HG02884 (cell line): Measurements from ENCODE around the gene TBC1D22A.

ENCODE experiments used
- ATAC-seq: cut with Tn5 transposase; IDR thresholded peaks from one replicate; pipeline ENCODE4 v1.9.1; 2021; ENCODE audit warnings: mild to moderate bottlenecking, moderate library complexity; ENCODE audit not compliant: unreplicated experiment

TBC1D22A gene

DNA sequence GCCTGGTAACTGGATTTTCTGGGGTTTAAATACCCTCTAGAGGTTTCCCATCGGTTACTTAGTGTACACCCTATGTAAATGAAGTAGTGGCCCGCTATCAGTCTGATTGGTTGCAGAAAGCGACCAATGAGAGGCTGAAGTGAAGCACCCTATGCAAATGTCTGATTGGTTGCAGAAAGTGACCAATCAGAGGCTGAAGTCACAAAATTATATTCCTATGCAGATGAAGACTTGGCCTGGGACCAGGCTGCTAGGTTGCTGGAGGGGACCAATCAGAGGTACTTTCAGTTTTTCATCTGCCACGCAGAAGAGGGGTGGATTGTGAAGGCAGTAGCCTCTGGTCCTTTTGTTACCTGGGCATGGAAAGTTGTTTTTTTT is 134.8 kb downstream of the TBC1D22A start:
- ATAC-seq, result no peak

DNA sequence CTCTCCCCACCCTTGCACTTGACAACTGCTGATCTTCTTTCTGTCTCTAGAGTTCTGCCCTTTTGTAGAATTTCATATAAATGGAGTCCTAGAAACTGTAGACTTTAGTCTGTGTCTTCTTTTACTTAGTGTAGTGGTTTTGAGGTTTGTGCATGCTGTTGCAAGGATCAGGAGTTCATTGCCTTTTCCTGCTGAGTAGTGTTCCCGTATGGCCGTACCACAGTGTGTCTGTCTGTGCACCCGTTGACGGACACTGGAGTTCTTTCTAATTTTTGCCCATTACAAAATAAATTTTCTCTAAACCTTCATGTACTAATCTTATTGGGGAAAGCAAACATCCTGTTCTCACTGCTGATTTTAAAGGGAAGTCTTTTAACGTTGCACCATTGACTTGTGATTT is 138.1 kb downstream of the TBC1D22A start:
- no peak for ATAC-seq

DNA sequence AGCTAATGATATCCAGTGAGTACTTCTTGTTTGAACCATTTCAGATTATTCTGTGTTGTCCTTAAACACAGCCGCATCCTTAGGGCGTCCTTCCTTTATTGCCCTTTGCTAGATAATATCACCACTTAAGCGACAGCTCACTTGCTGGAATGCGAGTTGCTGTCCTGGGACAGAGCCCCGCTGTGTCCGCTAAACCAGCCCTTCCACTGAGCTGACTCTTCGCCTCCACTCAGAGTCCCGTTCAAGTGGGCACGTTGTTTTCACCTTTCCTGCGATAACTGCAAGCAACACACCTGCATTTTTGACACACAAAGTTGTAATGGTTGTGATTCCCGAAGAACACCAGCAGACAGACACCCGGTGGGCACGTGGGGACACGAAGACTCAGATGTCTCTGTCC is 140.0 kb downstream of the TBC1D22A start:
- ATAC-seq, result no peak

DNA sequence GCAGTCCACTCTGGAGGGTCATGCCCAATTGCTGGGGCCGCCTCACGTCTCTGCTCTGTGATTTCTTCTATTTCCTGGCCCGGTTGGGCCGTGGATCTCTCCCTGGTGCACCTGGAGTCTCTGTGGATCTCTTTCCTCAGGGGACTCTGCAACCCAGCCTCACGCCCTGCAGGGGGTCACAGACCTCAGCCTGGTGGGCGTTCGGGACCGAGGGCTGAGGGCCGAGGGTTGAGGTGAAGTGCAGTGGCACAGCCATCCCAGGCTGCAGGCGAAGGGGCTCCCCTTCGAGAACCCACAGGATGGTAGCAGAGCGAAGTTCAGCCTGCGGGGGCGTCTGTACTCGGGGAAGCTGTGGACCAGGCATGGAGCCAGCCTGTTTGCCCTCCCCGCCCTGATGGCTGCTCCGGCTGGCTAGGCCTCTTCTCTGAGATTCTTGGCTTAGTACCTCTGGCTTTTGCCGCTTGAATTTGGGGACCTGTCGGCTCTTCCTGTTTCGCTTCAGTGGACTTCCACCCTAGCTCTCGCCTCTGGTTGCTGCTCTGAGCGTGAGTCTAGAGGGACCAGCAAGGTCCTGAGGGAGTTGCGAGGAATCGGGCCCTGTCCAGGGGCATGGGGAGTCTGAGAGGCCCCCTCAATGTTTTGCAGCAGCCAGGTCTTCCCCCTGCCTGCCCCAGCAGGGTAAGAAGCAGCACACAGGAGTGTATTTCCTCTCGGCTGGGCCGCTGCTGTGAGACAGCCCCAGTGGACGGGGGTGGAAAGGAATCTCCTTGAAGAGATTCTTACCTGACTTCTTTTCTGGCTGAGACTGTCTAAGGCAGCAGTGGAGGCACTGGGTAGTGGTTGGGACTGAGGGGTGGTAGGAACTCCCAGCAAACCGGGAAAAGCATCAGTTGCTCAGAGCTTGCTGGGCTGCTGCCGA is 140.8 kb downstream of the TBC1D22A start:
- no peak for ATAC-seq

DNA sequence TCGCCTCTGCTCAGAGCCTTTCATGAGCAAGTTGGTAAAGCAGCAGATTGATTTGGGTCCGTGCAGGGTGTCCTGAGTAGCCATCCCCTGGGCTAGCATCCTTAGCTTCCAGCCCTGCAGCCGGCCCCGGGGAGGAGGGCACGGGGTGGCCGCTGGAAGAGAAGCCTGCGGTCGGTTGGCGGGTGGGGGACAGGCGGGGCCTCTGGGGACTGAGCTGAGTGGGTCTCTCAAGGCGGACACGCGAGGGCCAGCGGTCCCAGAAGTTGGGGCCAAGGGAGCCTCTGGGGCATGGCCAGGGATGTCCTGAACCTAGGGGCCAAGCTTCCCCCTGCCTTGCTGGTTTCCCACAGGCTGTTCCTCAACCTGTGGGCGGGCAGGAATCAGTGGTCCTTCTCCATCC is 143.0 kb downstream of the TBC1D22A start:
- ATAC-seq, result no peak

DNA sequence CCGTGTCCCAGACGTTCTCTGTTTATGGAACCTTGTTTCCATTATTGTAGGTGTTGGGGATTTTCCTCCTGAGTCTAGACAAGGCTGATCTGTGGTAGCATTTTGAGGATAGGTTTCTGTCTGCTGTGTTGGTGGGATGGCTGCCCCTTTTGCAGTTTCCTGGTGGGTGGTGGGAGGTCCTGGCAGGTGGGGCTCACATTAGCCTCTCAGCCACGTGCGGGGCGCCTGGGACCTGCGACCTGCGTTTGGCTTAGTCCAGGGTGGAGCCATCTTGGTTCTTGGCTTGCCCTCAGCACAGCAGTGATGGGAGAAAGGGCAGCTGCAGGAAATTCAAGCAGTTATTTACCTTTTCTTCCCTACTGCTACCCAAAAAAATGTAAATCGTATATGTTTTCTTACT is 143.4 kb downstream of the TBC1D22A start:
- no peak for ATAC-seq

DNA sequence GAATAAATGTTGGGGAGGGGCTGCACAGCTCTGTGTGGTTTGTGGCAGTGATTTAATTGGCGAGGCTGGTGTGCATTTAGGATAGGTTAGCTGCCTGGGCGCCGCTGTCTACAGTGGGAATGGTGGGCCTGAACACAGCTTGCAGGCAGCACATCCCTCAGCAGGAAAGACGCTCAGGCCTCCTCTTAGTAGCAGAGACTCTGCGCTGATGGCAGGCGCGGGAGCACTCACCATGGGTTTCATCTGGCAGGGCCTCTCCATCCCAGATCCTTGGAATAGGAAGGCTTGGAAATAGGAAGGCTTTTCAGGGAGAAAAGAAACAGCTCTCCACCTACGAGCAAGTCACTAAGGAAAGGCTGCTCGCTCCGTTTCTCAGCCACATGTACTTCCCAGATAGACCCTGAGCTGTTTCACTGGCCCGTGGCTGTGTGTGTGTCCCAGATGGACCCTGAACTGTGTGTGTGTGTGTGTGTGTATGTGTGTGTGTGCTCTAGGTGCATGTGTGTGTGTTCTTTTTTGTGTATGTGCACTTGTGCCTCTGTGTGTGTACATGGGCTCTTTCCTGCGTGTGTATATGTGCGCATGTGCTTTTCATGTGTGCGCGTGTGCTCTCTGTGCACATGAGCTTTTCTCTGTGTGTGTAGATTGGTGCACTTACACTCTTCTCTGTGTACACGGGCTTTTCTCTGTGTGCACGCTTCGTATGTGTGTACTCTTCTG is 144.0 kb downstream of the TBC1D22A start:
- ATAC-seq, result no peak

DNA sequence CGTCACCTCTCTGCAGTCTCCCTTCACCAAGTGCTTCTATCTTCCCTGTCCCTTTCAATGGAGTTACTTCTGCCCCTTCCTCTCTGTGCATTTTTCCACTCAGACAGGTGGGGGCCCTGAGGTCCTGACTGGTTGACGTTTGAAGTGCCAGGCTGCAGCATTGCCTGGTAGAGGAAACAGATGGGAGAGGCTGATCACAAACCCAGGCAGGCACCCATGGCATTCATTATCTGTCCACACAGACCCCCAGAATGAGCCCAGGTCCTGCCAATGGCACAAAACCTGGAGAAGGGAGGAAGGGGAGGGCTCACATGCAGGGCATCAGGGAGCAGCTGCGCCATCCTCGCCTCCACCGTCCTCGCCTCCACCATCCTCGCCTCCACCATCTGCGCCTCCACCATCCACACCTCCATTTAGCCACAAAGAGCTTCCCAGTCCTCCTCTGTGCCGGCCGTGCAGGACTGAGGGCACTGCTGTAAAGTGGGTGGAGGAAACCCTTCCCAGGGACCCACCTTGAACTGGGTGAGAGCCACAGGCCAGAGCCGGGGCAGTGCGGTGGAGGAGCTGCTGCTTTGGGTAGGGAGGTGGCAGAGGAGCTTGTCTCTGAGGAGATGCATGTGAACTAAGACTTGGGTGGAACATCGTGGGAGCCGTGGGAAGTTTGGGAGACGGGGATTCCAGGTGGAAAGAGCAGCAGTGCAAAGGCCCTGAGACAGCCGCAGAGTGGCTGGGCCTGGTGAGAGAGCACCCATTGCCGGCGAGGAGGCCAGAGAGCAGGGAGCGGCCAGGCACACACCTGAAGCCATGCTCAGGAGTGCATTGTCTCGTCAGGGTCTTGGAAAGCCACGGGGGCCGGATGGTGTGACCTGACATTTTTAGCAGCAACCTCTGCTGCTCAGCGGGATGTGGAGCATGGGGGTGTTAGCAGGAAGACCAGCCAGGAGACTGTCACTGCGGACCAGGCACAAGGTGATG is 145.1 kb downstream of the TBC1D22A start:
- ATAC-seq, result no peak

DNA sequence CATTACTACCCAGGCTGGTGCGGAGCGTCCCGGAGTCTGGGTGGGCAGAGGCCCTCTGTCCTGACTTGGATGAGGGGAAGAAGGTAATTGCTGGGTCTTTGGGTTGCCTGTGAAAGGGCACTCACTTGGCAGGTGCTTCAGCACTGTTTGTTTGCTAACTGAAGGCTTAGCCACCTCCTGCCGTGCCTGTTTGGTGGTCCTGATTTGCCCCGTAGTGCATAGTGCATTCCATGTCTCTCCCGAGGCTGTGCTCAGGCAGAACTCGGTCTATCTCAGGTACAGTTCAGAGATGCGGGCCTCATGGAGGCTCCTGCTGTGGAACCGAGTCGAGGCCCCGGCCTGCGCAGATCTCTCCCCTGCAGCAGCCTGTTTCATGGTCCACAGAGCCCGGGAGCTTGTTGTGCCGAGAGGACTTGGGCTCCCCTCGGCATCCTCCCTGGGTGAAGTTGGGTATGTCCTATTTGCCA is 146.2 kb downstream of the TBC1D22A start:
- ATAC-seq, result no peak

DNA sequence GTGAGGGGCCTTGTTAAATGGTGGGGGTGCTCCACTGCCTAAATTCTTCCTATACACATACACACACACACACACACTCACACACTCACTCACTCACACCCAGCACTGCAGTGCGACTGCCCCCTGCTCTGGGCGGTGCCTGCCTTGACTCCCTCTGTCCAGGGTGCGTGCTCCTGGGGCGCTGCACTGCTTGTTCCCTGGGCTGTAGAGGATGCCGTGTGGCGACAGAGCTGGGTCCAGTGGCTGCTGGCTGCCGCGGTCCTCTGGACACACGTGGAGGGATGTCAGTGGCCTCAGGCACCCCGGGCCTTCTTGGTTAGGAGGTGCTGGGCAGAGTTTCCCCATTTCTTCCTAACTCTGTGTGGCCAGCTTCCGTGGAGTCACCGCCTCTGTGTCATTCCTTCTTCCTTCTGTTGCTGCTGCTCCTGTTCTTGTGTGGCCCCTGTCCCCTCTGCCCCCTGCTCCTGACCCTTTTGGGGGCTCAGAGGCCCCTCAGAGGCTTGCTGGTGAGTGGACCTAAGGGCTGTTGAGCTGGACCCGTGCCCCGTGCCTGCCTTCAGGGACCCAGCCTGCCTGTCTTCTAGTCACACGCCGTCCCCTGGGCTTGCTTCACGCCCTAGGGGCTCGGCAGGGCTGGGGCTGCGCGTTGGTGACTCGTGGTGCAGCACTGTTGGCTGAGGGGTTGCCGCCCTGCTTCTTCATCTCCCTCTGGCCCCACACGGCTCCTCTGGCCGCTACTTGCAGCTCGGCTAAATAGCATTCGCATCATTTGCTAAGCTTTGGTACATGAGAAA is 147.0 kb downstream of the TBC1D22A start:
- ATAC-seq, result no peak

DNA sequence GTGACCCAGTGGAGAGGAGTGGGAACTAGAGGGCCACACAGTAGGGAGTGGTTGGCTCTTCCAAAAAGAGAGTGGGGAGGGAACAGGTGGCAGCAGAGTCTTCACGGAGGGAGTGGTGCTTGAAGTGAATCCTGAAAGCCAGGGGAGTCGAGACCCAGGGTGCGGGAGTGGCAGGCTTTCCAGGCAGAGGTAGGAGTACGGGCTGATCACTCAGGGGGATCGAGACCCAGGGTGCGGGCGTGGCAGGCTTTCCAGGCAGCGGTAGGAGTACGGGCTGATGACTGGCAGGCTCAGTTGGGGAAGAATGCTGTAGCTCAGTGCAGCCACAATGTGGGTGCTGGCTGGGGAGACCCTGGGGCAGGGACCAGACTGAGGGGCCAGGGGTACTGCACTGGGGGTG is 148.2 kb downstream of the TBC1D22A start:
- no peak for ATAC-seq

DNA sequence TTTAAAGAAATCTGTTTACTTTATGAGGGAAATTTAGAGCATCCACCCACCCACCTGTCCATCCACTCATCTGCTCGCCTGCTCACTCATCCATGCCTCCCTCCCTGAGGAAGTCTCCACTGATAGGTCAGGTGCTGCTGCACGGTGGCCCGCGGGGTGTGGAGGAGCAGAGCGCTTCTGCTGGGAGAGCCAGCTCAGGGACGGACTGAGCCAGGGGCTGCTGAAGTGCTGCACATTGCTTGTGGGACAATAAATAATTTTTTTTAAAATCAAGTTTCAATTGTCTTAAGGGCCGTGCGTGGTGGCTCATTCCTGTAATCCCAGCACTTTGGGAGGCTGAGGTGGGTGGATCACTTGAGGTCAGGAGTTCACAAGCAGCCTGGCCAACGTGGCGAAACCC is 148.9 kb downstream of the TBC1D22A start:
- no peak for ATAC-seq

DNA sequence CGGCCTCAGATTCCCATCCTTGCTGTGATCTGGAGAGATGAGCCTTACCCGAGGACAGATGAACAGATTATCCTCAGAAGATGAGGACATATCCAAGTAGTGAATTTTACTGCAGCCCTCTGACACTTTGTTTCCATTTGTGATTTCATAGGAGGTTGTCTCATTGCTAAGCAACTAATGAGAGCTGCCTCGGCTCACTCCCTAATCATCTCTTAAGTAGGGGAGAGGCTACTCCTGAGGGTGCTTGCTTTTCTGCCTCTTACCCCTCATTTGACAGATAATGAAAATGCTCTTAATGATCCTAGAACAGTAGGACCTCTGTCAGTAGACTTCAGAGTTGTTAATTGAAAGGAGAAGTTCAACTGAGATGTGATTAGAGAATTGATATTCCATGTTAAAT is 150.9 kb downstream of the TBC1D22A start:
- ATAC-seq, result no peak

DNA sequence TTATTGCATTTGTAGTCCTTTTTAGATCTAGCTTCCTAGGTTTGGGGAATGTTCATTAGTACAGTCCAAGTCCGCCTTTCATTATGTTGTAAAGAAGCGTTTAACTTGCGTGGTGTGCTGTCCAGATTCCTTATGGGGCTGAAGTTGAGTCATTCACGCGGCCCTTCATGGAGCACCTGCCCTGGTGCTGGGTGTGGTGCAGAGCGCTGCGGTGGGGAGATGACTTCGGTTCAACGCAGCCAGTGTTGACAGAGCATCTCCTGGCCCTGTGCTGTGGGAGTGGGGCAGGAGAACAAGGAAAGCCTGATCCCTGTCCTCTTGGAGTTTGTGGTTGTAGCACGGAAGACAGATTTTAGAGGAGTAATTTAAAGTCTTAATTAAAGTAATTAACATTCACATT is 152.0 kb downstream of the TBC1D22A start:
- ATAC-seq, result no peak

DNA sequence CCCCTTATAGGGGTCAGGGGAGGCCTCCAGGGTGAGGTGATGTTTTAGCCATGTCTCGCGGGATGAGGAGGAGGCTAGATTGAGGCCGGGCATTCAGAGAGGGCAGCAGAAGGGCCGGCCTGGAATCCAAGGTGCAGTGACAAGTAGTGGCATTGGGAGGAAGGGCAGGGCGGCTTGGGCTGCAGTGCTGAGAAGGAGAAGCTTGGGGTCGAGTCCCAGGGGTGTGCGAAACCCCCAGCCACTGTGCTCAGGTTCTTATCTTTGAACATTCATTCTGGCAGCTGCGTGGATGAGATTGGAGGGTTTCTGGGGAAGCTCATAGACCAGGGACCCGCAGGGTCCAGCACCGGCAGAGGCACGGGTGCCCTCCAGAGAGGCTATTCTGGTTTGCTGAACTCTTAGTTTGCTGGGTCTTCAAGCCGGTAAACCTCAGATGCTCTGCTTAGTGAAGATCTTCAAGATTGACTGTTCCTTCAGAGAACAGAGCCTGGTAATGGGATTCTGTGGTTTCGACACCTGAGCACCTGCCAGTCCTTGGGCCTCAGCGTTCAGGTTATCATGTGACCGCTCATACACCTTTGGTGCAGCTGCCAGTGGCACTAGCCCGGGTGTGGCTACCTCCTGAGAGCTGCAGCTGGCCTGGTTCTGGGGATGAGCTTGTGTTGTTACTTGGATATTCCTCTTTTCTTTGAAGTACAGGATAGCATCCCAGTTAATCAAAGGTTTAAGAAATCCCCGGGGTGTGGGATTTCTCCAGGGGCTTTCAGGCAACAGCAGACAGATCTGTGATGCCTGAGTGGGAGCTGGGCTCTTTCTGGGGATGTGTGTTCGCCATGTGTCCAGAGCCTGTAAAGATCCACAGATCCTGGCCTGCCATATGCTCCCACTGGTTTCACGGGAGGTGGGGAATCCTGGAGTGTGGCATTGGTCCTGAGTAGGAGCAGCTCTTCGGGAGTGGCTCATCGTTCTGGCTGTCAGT is 152.8 kb downstream of the TBC1D22A start:
- ATAC-seq, result no peak

DNA sequence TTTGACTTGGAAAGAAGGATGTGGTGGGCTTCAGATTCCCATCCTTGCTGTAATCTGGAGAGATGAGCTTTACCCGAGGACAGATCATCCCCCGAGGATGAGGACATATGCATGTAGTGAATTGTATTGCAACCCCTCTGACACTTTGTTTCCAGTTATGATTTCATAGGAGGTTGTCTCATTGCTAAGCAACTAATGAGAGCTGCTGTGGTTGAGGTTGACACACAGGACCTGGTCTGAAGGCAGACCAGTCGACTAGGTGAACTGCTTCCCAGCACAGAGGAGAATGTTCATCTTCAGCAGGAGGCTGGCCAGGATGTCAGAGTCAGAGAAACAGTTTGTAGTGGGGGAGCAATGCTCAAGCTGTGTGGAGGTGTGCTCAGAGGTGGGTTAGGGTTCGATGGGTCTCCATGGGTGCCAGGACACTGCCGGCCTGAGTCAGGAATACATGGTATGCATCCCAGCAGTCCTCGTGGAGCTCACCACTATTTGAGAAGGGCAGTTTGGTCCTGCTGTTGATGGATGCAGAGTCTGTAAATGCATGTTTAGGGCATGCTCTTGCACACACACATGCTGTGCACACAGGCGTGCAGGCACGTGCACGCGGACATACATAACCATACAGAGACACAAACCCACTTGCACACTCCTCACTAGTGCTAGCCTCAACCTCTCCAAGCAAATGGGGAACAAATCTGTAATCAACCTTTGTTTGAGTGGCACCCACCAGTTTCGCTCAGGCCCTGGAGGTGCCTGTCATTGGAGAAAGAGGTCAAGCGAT is 153.7 kb downstream of the TBC1D22A start:
- no peak for ATAC-seq

DNA sequence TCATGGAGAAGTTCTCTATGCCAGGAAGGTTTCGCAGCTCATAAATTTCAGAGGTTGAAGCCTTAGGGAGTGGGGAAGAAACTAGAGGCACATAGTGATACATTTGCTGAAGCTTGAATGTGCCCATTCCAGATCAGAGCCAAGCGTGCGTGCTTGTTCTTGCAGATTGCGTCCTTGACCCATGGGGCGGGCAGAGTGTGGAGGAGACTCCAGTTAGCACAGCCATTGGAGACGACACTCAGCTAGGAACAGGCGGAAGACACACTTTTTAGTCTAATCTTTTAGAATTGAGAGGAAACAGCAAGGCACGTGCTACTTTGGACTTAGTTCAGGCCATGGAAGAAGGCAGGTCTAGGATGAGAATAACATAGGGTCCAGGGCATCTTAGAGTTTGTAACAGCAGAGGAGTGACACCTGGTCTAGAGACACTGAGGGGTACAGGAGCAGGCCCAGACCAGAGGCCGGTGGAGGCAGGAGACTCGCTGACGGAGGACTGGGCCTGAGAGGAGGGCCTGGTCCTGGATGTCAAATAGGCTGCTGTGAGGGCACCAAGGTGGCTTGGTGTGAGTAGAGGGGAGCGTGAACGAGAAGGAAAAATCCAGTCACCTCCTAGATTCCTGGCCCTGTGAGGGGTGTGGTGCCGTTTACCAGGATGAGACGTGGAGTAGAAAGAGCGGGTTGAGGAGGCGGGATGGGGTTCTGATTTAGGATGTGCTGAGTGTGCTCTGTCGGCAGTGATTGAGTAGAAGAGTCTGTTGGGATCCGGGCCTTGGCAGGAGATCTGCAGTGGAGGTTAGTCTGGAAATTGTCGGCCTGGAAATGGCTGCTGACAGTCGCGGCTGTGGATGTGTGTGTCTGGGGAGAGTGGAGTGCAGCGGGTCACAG is 154.7 kb downstream of the TBC1D22A start:
- no peak for ATAC-seq
